Endothelial cell (in vitro differentiated cells): ENCODE data around the gene AP1M2. TPM values are rescaled to one million over a fixed set of nuclear protein-coding genes. Genes with fewer than 3 reads are reported as not detected.

Source experiments
- DNase-seq: peaks from one replicate; pipeline ENCODE4 v3.0.0; 2021; ENCODE audit warnings: low spot score
- H3K27ac Mint-ChIP-seq: one replicate; pipeline ENCODE4 v1.8.0; 2021; ENCODE audit warnings: mixed read lengths, inconsistent platforms; ENCODE audit not compliant: unreplicated experiment
- H3K27me3 Mint-ChIP-seq: one replicate; pipeline ENCODE4 v1.8.0; 2021; ENCODE audit warnings: mild to moderate bottlenecking, moderate library complexity, mixed read lengths, inconsistent platforms; ENCODE audit not compliant: unreplicated experiment
- H3K36me3 Mint-ChIP-seq: one replicate; pipeline ENCODE4 v1.8.0; 2021; ENCODE audit warnings: mild to moderate bottlenecking, low read depth, mixed read lengths, inconsistent platforms; ENCODE audit not compliant: unreplicated experiment
- H3K4me1 Mint-ChIP-seq: one replicate; pipeline ENCODE4 v1.8.0; 2021; ENCODE audit warnings: mild to moderate bottlenecking, mixed read lengths, inconsistent platforms; ENCODE audit not compliant: unreplicated experiment
- H3K4me3 Mint-ChIP-seq: one replicate; pipeline ENCODE4 v1.8.0; 2021; ENCODE audit warnings: mild to moderate bottlenecking, mixed read lengths, inconsistent platforms; ENCODE audit not compliant: unreplicated experiment
- H3K9me3 Mint-ChIP-seq: one replicate; pipeline ENCODE4 v1.8.0; 2021; ENCODE audit warnings: mixed read lengths, inconsistent platforms; ENCODE audit not compliant: unreplicated experiment
- CTCF ChIP-seq: fragments of 200-600 bp; sonication (generic); IDR thresholded peaks from one replicate; pipeline ENCODE4 v1.5.0; 2021; ENCODE audit warnings: antibody characterized with exemption; ENCODE audit not compliant: unreplicated experiment
- total RNA-seq: library from RNA; stranded (reverse); fragmentation: NEBNext Ultra II Directional; extraction: Animal tissue kit (Norgen Biotek cat#: 25700); gene quantifications from one replicate; pipeline ENCODE4 v1.2.1, GENCODE V29; 2021; ENCODE audit not compliant: unreplicated experiment

AP1M2 gene
- total RNA-seq, 1 donor from 2014 or later: 7.5 TPM

GRCh38 chr19:10587839-10588150, 683 bp upstream of the AP1M2 start:
- DNase-seq: no peak
- Mint-ChIP-seq H3K9me3 (no peaks in the 10 kb centered on the region), H3K27ac (peak overlapping the region; percentile 0), H3K4me3 (peak overlapping the region; percentile 42), H3K27me3 (peaks cover 4% of the 10 kb centered on the region), H3K36me3 (no peaks in the 10 kb centered on the region), H3K4me1 (peaks cover 10% of the 10 kb centered on the region)
- TF ChIP-seq CTCF: no peak

- Mint-ChIP-seq H3K4me3 (peak overlapping the region; percentile 31), H3K9me3 (no peaks in the 10 kb centered on the region), H3K36me3 (no peaks in the 10 kb centered on the region), H3K27ac (no peak overlapping the region), H3K4me1 (peaks cover 10% of the 10 kb centered on the region), H3K27me3 (peaks cover 4% of the 10 kb centered on the region)
- TF ChIP-seq CTCF: no peak
- DNase-seq: no peak
Observed at GRCh38 chr19:10586396-10586795, 716 bp downstream of the AP1M2 start.

DNA sequence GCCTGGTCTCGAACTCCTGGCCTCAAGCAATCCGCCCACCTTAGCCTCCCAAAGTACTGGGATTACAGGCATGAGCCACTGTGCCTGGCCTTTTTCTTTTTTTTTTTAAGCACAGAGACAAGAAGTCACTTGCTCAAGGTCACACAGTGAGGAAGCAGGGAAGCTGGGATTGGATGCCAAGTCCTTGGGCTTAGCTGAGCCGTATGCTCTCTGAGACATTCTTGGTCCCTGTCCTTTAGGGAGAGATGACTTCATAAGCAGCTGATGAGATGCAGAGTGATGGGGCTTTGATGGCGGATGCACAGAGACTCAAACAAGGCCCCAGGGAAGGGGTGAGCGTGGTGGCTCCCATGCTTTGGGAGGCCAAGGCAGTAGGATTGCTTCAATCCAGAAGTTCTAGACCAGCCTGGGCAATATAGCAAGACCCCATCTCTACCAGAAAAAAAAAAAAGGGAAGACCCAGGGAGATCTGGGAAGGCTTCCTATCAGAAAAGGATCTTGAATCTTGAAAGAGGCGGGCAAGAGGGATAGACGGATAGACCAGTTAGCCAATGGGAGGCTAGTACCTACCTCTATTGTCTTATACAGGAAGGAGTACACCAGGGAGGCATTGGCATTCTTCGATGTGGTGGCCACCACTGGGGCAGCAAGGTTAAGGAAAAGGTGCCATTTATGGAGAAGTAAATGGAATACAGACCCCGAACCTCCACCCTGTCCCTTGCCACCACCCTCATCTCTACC, 3.9 kb downstream of the AP1M2 start:
- Mint-ChIP-seq H3K27ac (no peak overlapping the region), H3K36me3 (no peaks in the 10 kb centered on the region), H3K27me3 (peaks cover 4% of the 10 kb centered on the region), H3K4me3 (no peak overlapping the region), H3K9me3 (no peaks in the 10 kb centered on the region), H3K4me1 (peaks cover 10% of the 10 kb centered on the region)
- TF ChIP-seq CTCF: no peak
- no peak for DNase-seq

DNA sequence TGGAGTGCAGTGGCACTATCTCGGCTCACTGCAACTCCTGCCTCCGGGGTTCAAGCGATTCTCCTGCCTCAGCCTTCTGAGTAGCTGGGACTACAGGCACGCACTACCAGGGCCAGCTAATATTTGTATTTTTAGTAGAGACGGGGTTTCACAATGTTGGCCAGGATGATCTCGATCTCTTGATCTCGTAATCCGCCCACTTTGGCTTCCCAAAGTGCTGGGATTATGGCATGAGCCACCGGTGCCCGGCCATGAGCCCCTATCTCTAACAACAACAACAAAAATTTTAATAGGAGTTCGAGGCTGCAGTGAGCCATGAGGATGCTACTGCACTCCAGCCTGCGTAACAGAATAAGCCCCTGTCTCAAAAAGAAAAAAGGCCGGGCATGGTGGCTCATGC, 5.0 kb downstream of the AP1M2 start:
- no peak overlapping the region for H3K27ac Mint-ChIP-seq
- H3K36me3 Mint-ChIP-seq: no peaks in the 10 kb centered on the region
- H3K4me3 Mint-ChIP-seq: no peak overlapping the region
- no peaks in the 10 kb centered on the region for H3K9me3 Mint-ChIP-seq
- no peak for TF ChIP-seq CTCF
- no peaks in the 10 kb centered on the region for H3K27me3 Mint-ChIP-seq
- peaks cover 6% of the 10 kb centered on the region for H3K4me1 Mint-ChIP-seq
- no peak for DNase-seq

- H3K4me3 Mint-ChIP-seq: no peak overlapping the region
- peak; percentile 89 for TF ChIP-seq CTCF
- H3K36me3 Mint-ChIP-seq: no peaks in the 10 kb centered on the region
Observed at GRCh38 chr19:10580979-10581631, 6.0 kb downstream of the AP1M2 start.

More at GRCh38 chr19:10580979-10581631, 6.0 kb downstream of the AP1M2 start:
- H3K27me3 Mint-ChIP-seq: no peaks in the 10 kb centered on the region
- H3K27ac Mint-ChIP-seq: no peak overlapping the region
- peak; percentile 87 for DNase-seq
- no peaks in the 10 kb centered on the region for H3K9me3 Mint-ChIP-seq
- H3K4me1 Mint-ChIP-seq: no peaks in the 10 kb centered on the region
